ENCODE results near the gene DMRTA1. TPM values are rescaled to one million over a fixed set of nuclear protein-coding genes. Genes with fewer than 3 reads are reported as not detected.

Gene DMRTA1
- total RNA-seq, 1 donor from 2014 or later: 0.77 TPM

DNA sequence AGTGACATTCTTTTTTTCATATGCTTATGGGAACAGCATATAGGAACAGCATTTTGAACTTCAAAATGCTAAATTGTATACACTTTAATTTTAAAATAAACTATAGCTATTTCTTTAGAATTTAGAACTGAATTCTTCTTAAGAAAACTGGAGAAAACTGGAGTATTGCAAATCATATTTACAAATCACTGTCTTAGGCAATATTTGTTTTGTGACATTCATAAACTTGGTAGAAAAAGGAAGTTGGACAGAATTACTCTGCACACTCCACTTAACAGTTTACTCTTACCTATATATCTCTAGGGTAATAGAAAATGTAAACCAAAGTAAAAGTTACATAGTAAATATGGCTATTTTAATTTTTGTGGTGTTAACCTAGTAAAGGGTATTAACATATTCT lies 3.1 kb downstream of the DMRTA1 start:
- Histone ChIP-seq H3K9me3 (replicated peaks) (no peaks in the 10 kb centered on the region), H3K4me1 (peaks cover 22% of the 10 kb centered on the region), H3K4me3 (no peak overlapping the region), H3K27me3 (ENCODE audit: low read depth) (peaks cover 42% of the 10 kb centered on the region), H3K36me3 (no peaks in the 10 kb centered on the region), H3K27ac (replicated peaks) (no peak overlapping the region)
- DNase-seq: no peak
- intact Hi-C loops (cut with micrococcal nuclease): loop anchor here (10.0 kb wide), 1 partner anchor 205 kb away; no protein-coding TSS in a partner anchor
- no peak for TF ChIP-seq CTCF (IDR thresholded peaks at IDR 0.05; ENCODE audit: borderline replicate concordance)

DNA sequence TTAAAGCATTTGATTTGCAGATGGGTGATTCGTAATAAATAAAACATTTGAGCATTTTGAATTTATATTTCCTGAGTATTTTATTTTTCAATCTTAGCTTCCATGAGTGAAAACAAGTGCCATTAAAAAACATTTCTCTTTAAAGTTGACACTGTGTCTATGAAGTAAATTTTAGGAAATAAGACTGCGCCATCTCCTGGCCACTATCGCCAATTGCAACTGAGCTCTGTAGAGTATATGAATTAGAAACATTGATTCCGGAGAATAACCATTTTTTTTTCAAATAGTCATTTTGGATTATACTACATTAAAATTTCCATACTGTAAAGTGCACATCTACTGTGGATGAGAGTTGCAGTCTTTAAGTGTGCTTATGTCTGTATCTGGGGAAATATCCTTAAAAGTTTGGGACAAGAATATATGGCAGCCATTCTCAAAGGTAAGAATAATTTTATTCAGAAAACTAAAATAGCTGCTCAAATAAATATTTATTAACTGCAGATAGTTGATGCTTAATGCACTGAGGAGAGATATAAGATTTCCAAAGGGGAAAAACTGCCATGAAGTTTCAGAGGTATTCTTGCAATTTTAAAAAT lies 5.9 kb downstream of the DMRTA1 start:
- no peak overlapping the region for H3K4me3 ChIP-seq
- peak; percentile 26 for DNase-seq
- TF ChIP-seq CTCF (IDR thresholded peaks at IDR 0.05; ENCODE audit: borderline replicate concordance): peak; percentile 87
- peaks cover 22% of the 10 kb centered on the region for H3K27me3 ChIP-seq (ENCODE audit: low read depth)
- no peaks in the 10 kb centered on the region for H3K9me3 ChIP-seq (replicated peaks)
- H3K27ac ChIP-seq (replicated peaks): no peak overlapping the region
- H3K36me3 ChIP-seq: no peaks in the 10 kb centered on the region
- intact Hi-C loops (cut with micrococcal nuclease): loop anchor here (2.0 to 10.0 kb wide), 2 partner anchors 146 to 208 kb away; no protein-coding TSS in a partner anchor
- peaks cover 6% of the 10 kb centered on the region for H3K4me1 ChIP-seq

- no peak overlapping the region for H3K4me3 ChIP-seq
- H3K27ac ChIP-seq (replicated peaks): no peak overlapping the region
- H3K9me3 ChIP-seq (replicated peaks): no peaks in the 10 kb centered on the region
- no peak for TF ChIP-seq CTCF (IDR thresholded peaks at IDR 0.05; ENCODE audit: borderline replicate concordance)
- peaks cover 9% of the 10 kb centered on the region for H3K27me3 ChIP-seq (ENCODE audit: low read depth)
- no peaks in the 10 kb centered on the region for H3K36me3 ChIP-seq
- DNase-seq: no peak
- H3K4me1 ChIP-seq: peaks cover under 1% of the 10 kb centered on the region
- intact Hi-C loops (cut with micrococcal nuclease): loop anchor here (10.0 kb wide), 1 partner anchor 209 kb away; no protein-coding TSS in a partner anchor
Observed at GRCh38 chr9:22454016-22454415, 7.4 kb downstream of the DMRTA1 start.

DNA sequence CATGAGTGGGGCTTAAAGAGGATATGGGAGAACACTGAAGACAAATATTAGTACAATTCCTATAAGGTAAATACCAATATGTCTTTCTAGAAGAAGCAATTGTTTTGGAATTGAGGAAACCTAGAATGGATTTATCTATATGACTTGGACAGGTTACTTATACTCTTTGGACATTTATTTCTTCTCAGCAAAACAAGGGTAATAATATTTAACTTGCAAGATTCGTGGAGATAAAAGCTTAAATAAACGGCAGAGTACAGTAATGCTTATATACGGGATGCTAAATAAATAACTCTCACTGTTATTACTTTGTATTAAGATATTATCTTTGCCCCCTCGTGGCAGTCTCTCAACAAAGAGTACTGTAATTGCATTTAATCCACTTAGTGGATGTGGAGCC lies 8.6 kb downstream of the DMRTA1 start:
- DNase-seq: no peak
- H3K36me3 ChIP-seq: no peaks in the 10 kb centered on the region
- H3K4me1 ChIP-seq: no peaks in the 10 kb centered on the region
- intact Hi-C loops (cut with micrococcal nuclease): loop anchor here (10.0 kb wide), 1 partner anchor 210 kb away; no protein-coding TSS in a partner anchor
- no peaks in the 10 kb centered on the region for H3K27me3 ChIP-seq (ENCODE audit: low read depth)
- no peaks in the 10 kb centered on the region for H3K9me3 ChIP-seq (replicated peaks)
- TF ChIP-seq CTCF (IDR thresholded peaks at IDR 0.05; ENCODE audit: borderline replicate concordance): no peak
- no peak overlapping the region for H3K4me3 ChIP-seq
- no peak overlapping the region for H3K27ac ChIP-seq (replicated peaks)

GRCh38 chr9:22457448-22457847 lies 10.8 kb downstream of the DMRTA1 start:
- H3K36me3 ChIP-seq: no peaks in the 10 kb centered on the region
- intact Hi-C loops (cut with micrococcal nuclease): loop anchor here (10.0 kb wide), 1 partner anchor 213 kb away; no protein-coding TSS in a partner anchor
- no peak for TF ChIP-seq CTCF (IDR thresholded peaks at IDR 0.05; ENCODE audit: borderline replicate concordance)
- no peaks in the 10 kb centered on the region for H3K9me3 ChIP-seq (replicated peaks)
- no peaks in the 10 kb centered on the region for H3K27me3 ChIP-seq (ENCODE audit: low read depth)
- H3K4me3 ChIP-seq: no peak overlapping the region
- no peak overlapping the region for H3K27ac ChIP-seq (replicated peaks)
- no peaks in the 10 kb centered on the region for H3K4me1 ChIP-seq
- no peak for DNase-seq
